ENCODE measurements around the gene STN1.

STN1 gene

GRCh38 chr10:103843854-103844570 lies 74.0 kb downstream of the STN1 start:
- no peak overlapping the region for H3K27ac Mint-ChIP-seq
- H3K36me3 Mint-ChIP-seq (ENCODE audit: low read depth) = no peaks in the 10 kb centered on the region
- H3K27me3 Mint-ChIP-seq (ENCODE audit: low read depth) = peaks cover 12% of the 10 kb centered on the region
- no peak overlapping the region for H3K4me3 Mint-ChIP-seq
- H3K9me3 Mint-ChIP-seq = no peaks in the 10 kb centered on the region
- H3K4me1 Mint-ChIP-seq (ENCODE audit: low read depth) = peaks cover 27% of the 10 kb centered on the region

- H3K27ac Mint-ChIP-seq = no peak overlapping the region
- no peaks in the 10 kb centered on the region for H3K9me3 Mint-ChIP-seq
- H3K4me1 Mint-ChIP-seq (ENCODE audit: low read depth) = peaks cover 24% of the 10 kb centered on the region
These were observed 74.9 kb downstream of the STN1 start for GRCh38 chr10:103843045-103843444.

GRCh38 chr10:103842605-103843004 lies 75.4 kb downstream of the STN1 start:
- Mint-ChIP-seq H3K36me3 (ENCODE audit: low read depth) (no peaks in the 10 kb centered on the region), H3K27ac (no peak overlapping the region), H3K9me3 (no peaks in the 10 kb centered on the region), H3K27me3 (ENCODE audit: low read depth) (peaks cover 8% of the 10 kb centered on the region), H3K4me3 (no peak overlapping the region), H3K4me1 (ENCODE audit: low read depth) (peaks cover 24% of the 10 kb centered on the region)

More at GRCh38 chr10:103843045-103843444, 74.9 kb downstream of the STN1 start:
- Mint-ChIP-seq H3K4me3 (no peak overlapping the region), H3K36me3 (ENCODE audit: low read depth) (no peaks in the 10 kb centered on the region), H3K27me3 (ENCODE audit: low read depth) (peaks cover 8% of the 10 kb centered on the region)

GRCh38 chr10:103841519-103841918 lies 76.5 kb downstream of the STN1 start:
- Mint-ChIP-seq H3K27me3 (ENCODE audit: low read depth) (peaks cover 8% of the 10 kb centered on the region), H3K9me3 (no peaks in the 10 kb centered on the region), H3K4me3 (no peak overlapping the region), H3K36me3 (ENCODE audit: low read depth) (no peaks in the 10 kb centered on the region), H3K27ac (no peak overlapping the region), H3K4me1 (ENCODE audit: low read depth) (peaks cover 20% of the 10 kb centered on the region)

- H3K4me3 Mint-ChIP-seq = no peak overlapping the region
- H3K27ac Mint-ChIP-seq = no peak overlapping the region
- no peaks in the 10 kb centered on the region for H3K9me3 Mint-ChIP-seq
These were observed 77.3 kb downstream of the STN1 start for GRCh38 chr10:103840740-103841070.

GRCh38 chr10:103839872-103840739 lies 77.9 kb downstream of the STN1 start:
- Mint-ChIP-seq H3K27me3 (ENCODE audit: low read depth) (peaks cover 8% of the 10 kb centered on the region), H3K9me3 (no peaks in the 10 kb centered on the region), H3K36me3 (ENCODE audit: low read depth) (no peaks in the 10 kb centered on the region), H3K4me1 (ENCODE audit: low read depth) (peaks cover 6% of the 10 kb centered on the region), H3K27ac (no peak overlapping the region), H3K4me3 (no peak overlapping the region)

More at GRCh38 chr10:103840740-103841070, 77.3 kb downstream of the STN1 start:
- Mint-ChIP-seq H3K36me3 (ENCODE audit: low read depth) (no peaks in the 10 kb centered on the region), H3K4me1 (ENCODE audit: low read depth) (peaks cover 12% of the 10 kb centered on the region), H3K27me3 (ENCODE audit: low read depth) (peaks cover 8% of the 10 kb centered on the region)

- Mint-ChIP-seq H3K27ac (no peak overlapping the region), H3K4me3 (no peak overlapping the region), H3K9me3 (no peaks in the 10 kb centered on the region), H3K4me1 (ENCODE audit: low read depth) (peaks cover 5% of the 10 kb centered on the region), H3K36me3 (ENCODE audit: low read depth) (no peaks in the 10 kb centered on the region), H3K27me3 (ENCODE audit: low read depth) (peaks cover 8% of the 10 kb centered on the region)
These were observed 78.5 kb downstream of the STN1 start for GRCh38 chr10:103839519-103839871.

GRCh38 chr10:103838862-103839518 lies 79.0 kb downstream of the STN1 start:
- no peak overlapping the region for H3K4me3 Mint-ChIP-seq
- no peaks in the 10 kb centered on the region for H3K36me3 Mint-ChIP-seq (ENCODE audit: low read depth)
- peaks cover 8% of the 10 kb centered on the region for H3K27me3 Mint-ChIP-seq (ENCODE audit: low read depth)
- H3K4me1 Mint-ChIP-seq (ENCODE audit: low read depth) = peaks cover 5% of the 10 kb centered on the region
- no peak overlapping the region for H3K27ac Mint-ChIP-seq
- H3K9me3 Mint-ChIP-seq = no peaks in the 10 kb centered on the region

GRCh38 chr10:103838070-103838395 lies 80.0 kb downstream of the STN1 start:
- Mint-ChIP-seq H3K4me3 (no peak overlapping the region), H3K27me3 (ENCODE audit: low read depth) (peaks cover 8% of the 10 kb centered on the region), H3K27ac (no peak overlapping the region), H3K4me1 (ENCODE audit: low read depth) (peaks cover 1% of the 10 kb centered on the region), H3K9me3 (no peaks in the 10 kb centered on the region), H3K36me3 (ENCODE audit: low read depth) (no peaks in the 10 kb centered on the region)

GRCh38 chr10:103837370-103838069 lies 80.5 kb downstream of the STN1 start:
- Mint-ChIP-seq H3K27ac (no peak overlapping the region), H3K9me3 (no peaks in the 10 kb centered on the region), H3K4me3 (no peak overlapping the region), H3K4me1 (ENCODE audit: low read depth) (peaks cover 1% of the 10 kb centered on the region), H3K27me3 (ENCODE audit: low read depth) (peaks cover 4% of the 10 kb centered on the region), H3K36me3 (ENCODE audit: low read depth) (no peaks in the 10 kb centered on the region)

- Mint-ChIP-seq H3K27ac (no peak overlapping the region), H3K4me1 (ENCODE audit: low read depth) (peaks cover 1% of the 10 kb centered on the region), H3K4me3 (no peak overlapping the region)
These were observed 81.1 kb downstream of the STN1 start for GRCh38 chr10:103836861-103837260.

GRCh38 chr10:103836273-103836672 lies 81.7 kb downstream of the STN1 start:
- peaks cover 1% of the 10 kb centered on the region for H3K4me1 Mint-ChIP-seq (ENCODE audit: low read depth)
- no peak overlapping the region for H3K27ac Mint-ChIP-seq
- H3K27me3 Mint-ChIP-seq (ENCODE audit: low read depth) = peaks cover 4% of the 10 kb centered on the region
- H3K36me3 Mint-ChIP-seq (ENCODE audit: low read depth) = no peaks in the 10 kb centered on the region
- H3K4me3 Mint-ChIP-seq = no peak overlapping the region
- no peaks in the 10 kb centered on the region for H3K9me3 Mint-ChIP-seq

More at GRCh38 chr10:103836861-103837260, 81.1 kb downstream of the STN1 start:
- no peaks in the 10 kb centered on the region for H3K9me3 Mint-ChIP-seq
- H3K27me3 Mint-ChIP-seq (ENCODE audit: low read depth) = peaks cover 4% of the 10 kb centered on the region
- no peaks in the 10 kb centered on the region for H3K36me3 Mint-ChIP-seq (ENCODE audit: low read depth)

- Mint-ChIP-seq H3K36me3 (ENCODE audit: low read depth) (no peaks in the 10 kb centered on the region), H3K27me3 (ENCODE audit: low read depth) (peaks cover 5% of the 10 kb centered on the region), H3K27ac (no peak overlapping the region), H3K9me3 (no peaks in the 10 kb centered on the region), H3K4me1 (ENCODE audit: low read depth) (no peaks in the 10 kb centered on the region), H3K4me3 (no peak overlapping the region)
These were observed 82.6 kb downstream of the STN1 start for GRCh38 chr10:103835096-103836050.
